HFF-Myc (cell line): ENCODE measurements around the gene CLCC1.

ENCODE experiments used
- DNase-seq: peaks from one replicate; pipeline ENCODE4 v3.0.0-alpha.2; 2011; ENCODE audit warnings: low read depth; ENCODE audit errors: extremely low read depth
- H3K4me3 ChIP-seq: replicated peaks from 2 replicates; pipeline ENCODE4 v1.5.1; 2011; ENCODE audit warnings: low read depth, mild to moderate bottlenecking, control low read depth, low read length
- CTCF ChIP-seq: IDR thresholded peaks from 2 replicates; pipeline ENCODE4 v1.5.1; 2012; ENCODE audit warnings: mild to moderate bottlenecking, low read depth, low read length, control low read depth; ENCODE audit errors: missing control alignments

Gene CLCC1

GRCh38 chr1:108925920-108926319 is 37.4 kb downstream of the CLCC1 start:
- no peak for DNase-seq
- TF ChIP-seq CTCF: no peak

GRCh38 chr1:108916788-108917187 is 46.5 kb downstream of the CLCC1 start:
- no peak for TF ChIP-seq CTCF
- no peak for DNase-seq

More at GRCh38 chr1:108925920-108926319, 37.4 kb downstream of the CLCC1 start:
- H3K4me3 ChIP-seq: no peak overlapping the region

More at GRCh38 chr1:108916788-108917187, 46.5 kb downstream of the CLCC1 start:
- no peak overlapping the region for H3K4me3 ChIP-seq
